ENCODE data around the gene CFAP100.

Gene CFAP100

DNA sequence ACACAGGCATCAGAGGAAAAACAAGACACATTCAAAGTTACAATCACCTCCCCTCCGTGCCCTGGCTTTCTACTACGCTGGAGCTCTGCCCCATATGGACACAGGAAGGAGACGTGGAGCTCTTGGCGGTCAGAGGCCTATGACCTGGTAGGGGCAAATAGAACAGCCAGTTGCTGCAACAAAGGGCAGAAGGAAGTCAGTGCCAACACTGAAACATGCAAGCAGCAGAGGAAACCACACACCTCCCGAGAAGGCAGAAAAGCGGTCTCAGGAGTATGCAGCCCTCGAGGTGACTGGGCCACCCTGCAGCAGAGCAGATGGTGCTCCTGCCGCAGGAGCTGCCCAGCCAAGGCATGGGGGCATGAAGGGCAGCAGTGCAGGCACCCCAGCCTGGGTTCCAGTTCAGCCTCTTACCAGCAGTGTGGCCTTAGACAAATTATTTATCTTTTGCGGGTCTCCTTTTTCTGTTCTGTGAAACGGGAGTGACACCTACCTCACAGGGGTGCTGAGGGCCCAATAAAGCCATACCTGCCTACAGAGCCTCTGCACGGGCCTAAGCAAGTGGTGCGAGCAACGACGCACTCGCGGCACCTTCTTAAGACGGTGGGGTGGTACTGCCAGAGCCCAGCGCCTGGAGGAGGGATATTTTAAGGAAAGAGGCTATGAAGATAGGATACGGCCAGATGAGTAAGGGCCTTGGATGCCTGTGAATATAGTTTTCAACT, 72.3 kb downstream of the CFAP100 start:
- DNase-seq, result no peak

DNA sequence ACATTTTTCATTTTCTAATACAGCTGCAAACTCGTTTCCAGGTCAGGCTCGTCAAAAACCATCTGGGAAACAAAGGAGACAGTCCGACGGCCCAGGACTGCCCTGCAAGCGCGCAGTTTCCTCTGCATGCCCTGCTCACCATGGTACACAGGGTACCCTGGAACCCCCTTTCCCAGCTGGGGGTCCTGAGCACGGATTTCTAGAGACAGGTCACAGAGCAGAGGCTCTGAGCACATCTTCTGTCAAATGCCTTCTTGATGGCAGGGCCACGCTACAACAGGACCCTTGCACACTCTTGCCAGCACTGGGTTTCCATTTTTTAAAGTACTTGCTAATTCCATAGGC, 72.9 kb downstream of the CFAP100 start:
- no peak for DNase-seq

DNA sequence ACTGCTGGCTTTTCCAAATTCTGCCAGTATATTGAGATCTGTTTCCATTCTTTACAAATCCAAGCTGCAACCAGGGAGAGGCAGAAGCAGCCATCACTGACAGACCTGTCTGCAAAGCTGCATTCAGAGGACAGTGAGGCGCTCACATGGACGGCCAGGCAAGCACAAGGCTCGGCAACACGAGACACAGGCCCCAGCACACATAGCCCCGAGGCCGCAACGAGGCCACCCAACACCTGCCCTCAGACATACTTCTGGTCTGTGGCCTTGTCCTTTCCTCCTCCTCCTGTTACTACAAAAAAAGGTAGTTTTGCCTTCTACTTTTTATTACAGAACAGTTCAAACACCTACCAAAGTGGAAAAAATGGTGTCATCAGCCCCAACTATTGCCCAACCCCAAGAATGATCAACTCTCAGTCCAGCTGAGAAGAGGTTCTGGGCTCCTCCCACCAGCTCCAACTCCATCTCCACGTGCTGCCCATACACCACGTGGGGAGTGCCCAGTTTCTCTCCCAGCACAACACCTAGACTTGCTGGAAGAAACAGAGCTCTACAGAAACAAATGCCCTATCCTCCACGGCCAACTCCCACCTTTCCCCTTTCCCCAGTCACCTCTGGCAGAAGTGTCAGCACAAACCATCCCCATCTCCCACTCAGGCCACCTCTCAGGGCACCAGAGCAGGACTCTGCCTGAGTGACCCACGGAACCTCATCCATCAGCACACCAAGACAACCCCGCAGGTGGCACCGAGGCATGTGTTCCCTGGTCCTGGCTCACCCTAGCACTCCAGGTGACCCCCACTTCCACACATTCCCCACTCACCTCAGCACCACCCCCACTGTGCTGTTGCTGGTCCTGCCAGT, 73.6 kb downstream of the CFAP100 start:
- DNase-seq, result no peak

DNA sequence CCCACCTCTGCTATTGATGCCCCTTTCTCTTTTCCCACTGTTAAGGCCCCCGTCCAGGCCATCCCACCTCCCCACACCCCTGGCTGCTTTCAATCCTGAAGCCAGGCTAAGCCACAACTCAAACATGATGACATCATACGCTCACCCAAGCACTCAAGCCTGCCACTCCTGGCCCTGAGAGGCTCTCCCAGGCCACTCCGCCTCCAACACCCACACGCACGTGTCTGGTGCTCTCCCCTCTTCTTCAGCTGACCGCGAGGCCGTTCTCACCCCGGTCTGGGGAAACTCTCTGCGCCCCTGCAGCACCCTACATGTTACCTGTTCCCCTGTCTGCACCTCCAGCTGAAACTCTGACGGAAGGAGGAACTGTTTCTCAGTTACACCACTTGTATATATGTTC, 74.8 kb downstream of the CFAP100 start:
- DNase-seq, result no peak

DNA sequence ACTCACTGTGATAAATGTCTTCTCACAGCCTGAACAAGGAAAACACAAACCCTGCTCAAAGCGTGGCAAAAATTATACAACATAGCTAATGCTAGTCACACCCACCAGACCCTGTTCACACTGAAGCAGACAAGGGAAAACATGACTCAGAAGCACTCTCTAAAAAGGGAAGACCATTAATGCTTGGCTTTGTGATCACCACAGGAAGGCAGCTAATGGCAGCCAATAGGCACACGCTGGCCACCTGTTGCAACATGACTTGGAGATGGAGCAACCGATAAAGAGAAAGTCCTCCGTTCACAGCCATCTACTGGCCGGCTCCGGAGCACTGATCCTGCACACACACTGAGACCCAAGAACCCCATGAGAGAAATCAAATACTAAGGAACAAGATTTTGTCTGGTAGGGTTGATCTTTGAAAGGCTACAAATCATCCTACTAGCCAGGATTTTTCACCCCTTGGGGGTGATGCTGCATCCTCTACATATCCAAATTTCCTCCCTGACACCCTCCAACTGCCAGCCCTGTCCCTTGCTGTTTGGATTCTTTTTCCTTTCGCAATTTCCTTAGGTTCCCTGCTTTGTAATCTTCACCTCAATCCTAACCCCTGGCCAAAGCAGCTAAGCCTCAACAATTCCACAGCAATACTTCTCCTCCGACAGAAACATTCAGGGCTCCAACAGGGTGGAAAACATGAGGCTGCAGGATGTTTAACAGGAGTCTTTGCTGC, 77.7 kb downstream of the CFAP100 start:
- peak; percentile 56 for DNase-seq

DNA sequence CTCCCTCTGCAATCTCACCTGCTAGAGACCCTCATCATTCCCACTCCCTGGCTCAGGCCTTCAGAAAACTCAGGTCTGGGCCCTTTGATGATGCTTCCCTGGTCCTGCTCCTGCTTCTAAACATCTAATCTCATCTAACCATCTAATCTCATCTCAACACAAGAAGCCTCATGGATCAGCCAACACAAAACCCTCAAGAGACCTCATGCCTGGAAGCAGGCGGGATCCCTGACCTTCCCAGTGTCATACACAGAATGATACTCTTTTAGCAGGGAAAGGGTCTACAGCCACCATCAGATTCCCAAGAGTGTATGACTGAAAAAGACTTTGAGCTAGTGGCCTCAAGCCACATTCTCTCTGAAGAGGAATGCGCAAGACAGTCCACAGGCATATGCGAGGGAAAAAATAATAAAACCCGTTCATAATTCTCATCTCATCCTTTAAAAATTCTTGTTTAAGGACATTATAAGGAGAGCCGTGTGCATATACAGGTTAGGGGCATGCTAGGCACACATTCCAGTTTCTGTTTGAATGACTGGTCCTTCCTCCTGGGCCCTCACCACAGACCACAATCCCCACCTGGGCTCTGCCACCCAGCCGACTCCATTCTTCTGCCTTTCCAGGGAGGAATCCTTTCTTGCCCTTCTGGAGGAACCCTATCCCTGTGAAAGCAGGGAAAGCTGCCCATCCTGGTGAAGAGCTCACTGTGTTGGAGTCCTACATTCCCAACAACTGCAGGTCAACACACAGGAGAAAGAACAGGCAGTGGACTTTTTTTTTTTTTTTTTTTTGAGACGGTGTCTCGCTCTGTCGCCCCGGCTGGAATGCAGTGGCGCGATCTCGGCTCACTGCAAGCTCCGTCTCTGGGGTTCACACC, 78.8 kb downstream of the CFAP100 start:
- DNase-seq, result no peak

DNA sequence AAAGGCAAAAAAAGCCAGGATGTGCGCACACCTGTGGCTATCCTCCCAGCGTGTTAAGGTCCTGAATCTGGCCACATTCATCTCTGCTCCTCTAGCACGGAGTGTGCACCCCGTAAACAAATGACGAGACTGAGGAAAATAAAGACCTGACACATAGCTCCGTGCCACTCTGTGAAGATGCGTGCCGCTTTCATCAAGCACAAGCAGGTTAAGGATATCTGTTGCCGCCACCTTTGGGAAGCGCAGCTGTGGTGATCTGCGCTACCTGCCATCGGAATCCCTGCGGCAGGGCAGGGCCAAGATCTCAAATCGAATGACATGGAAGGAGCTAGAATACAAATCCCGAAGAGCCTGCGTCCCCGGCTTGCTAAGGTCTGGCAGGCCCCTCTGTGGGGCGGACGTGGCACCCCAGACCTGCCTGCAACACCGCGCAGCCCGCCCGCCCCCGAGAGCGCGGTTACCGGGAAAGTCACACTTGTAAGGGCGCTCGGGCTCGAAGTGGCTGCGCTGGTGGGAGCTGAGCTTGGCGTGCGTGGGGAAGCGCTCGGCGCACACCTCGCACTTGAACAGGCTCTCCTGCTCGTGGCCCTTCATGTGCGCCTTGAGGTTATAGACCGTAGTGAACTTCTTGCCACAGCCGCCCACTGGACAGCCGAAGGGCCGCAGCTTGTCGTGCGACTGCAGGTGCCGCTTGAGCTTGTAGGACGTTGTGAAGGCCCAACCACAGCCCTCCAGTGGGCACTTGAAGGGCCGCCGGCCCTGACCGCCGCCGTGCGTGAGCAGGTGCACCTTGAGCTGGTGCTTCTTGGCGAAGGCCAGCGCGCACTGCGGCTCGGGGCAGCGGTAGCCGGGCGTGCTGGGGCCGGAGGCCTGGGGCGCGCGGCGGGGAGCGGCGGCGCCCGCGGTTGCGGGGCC, 80.0 kb downstream of the CFAP100 start:
- DNase-seq, result no peak

DNA sequence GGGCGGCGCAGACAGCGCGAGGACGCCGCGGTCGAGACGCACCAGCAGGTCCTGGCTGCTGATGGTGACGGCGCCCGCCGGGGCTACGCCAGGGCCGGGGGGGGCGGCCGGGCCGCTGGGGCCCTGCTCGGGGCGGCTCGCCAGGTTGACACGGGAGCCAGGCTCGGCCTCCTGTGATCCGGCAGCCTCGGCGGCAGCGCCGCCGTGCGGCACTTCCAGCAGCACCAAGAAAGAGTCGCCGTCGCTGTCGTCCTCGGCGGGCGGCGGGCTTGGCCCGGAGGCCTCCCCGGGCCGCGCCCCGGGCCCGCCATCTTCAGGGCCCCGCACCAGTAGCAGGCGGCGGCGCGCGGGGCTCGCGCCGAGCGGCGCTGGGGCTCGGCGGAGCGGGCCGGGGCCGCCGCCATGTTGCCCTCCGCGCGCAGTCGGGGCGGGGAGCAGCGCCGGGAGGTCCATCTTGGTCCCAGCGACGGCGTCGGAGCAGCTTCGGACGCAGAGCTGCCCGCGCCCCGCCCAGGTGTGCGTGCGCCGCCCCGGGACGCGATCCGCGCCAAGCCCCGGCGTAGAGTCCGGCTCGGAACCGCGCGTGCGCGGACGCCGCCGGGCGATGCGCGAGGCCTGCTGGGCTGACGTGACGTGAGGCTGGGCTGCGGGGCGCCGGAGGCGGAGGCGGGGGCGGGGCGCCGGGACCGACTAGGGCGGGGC, 80.9 kb downstream of the CFAP100 start, which contains the start of gene ZXDC:
TSS of gene ZXDC (minus strand) at position 479 of the 702 bp plus-strand sequence. CDS start at position 453, 26 bp downstream.
- peak; percentile 95 for DNase-seq

DNA sequence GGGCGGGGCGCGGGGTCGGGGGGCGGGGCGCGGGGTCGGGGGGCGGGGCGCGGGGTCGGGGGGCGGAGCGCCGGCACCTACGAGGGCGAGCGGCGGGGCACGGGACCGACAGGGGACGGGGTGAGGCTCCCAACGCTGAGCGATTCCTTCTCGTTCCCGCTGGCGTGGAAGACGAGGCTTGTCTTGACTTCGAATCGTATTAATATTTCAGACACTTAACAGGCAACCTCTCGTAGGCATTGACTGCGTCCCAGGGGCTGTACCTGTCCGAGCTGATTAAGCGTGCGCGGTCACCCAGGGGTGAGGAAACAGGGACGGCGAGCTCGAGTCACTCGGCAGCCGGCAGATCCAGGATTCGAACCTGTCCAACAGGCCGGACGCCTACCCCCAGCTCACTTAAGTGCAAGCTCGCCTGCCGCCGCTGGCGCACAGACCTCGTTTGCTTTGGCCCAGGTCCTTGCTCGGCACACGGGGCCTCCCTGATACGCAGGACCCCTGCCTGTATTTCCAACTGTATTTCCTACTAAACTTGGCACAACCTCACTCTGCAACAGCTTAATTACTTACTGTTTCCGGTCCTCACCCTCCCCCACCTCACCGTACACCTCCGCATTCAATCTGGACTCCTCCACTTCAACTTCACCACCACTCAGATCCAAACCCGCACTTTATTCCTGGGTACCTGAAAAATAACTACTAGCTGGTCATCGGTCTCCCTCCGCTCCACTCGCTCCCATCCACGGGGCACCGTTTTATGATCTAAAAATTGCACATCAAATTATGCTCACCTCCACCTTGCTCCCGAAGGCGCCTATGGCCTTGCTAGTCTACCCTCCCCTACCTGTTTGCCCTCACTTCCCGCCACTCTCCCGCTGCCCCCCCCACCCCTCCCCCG, 81.7 kb downstream of the CFAP100 start:
- DNase-seq, result peak; percentile 67

DNA sequence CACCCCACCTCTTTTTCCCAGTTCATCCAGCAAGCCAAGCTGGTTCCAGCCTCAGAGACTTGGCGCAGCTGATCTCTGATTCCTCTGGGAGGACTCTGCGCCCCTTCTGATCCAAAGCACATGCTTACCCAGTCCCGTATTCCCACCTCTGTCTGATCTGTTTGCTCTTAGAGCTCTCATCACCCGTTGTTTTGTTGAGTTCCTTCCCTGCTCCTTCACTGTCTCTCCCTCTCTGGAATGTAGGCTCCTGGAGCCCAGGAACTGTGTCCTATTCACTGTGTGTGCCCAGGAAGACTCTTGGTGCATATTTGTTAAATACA, 82.3 kb downstream of the CFAP100 start:
- no peak for DNase-seq

DNA sequence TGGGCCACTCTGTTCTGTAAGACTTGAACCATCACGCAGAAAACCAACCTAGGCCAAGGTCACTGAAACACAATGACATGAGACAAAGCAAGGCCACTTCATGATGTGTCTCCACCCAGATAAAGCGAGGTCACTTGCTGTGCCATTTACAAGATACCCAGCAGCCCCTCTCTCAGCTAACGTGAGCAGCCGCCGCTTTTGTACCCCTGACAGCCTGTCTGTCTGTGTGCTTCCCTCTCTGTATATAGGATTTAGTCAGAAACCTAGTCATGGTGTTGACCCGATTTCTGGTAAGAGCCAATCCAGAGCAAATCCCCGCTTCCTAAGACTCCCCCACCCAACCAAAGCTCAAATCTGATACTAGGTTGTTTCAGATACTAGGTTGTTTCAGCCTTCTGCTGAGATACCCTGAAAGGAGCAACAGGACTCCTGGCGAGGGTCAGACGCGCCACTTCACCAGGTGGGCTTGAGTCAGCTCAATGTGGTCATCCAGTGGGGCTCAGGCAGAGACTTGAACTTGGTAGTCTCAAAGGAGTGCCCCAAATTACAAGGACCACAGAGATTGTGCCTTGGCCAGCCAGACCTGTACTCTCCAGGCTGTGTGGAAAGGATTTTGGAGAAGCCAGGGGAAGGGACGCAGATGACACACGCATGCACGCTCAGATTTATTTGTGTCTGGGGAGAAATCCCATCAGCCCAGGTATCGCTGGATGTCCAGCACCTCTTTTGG, 84.0 kb downstream of the CFAP100 start:
- DNase-seq, result no peak

DNA sequence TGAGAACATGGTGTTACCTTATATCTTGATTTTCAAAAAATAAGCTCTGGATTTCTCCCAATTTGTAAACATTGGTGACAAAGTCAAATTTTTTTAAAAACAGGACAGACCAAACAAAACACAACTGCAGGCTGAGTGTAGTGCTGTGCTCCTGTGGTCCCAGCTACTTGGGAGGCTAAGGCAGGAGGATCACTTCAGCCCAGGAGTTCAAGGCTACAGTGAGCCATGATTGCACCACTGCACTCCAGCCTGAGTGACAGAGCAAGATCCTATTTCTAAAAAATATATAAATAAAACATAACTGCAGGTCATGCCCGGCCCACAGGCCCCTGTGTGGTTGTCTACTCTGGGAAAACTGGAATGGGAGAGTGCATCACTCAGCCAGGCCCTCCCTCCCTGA, 84.9 kb downstream of the CFAP100 start:
- no peak for DNase-seq

DNA sequence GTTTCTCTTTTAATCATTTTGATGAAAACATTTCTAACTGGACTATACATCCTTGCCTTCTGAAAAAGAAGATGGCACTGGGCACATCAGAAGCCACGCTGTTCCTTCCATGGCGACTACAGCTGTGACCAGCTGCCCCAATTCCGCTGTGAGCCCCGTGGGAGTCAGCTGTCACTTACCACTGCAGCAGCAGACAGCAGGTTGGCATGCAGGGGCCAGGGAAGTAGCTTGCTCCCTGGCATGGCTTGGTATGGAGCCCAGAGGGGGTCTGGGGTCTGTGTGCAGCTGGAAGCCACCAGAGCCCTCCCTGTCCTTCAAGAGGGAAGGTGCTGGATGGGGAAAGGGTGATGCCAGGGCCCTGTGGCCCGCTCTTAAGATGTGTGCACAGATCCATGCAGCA, 85.5 kb downstream of the CFAP100 start:
- DNase-seq, result no peak

DNA sequence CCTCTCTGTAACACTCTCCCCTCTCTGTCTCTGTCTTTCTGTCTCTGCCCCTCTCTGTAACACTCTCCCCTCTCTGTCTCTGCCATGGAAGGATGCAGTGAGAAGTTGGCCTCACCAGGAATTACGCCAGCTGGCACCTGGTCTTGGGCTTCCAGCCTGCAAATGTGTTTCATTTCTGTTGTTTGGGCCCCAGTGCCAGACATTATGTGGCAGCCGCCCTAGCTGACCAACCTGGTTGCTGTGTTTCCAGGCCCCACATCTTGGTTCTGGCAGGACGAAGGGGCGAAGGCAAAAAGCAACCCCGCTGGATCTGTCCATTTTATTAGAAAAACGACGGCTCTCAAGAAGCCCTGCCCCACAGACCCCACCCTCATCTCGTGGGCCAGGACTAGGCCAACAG, 86.2 kb downstream of the CFAP100 start:
- DNase-seq, result no peak

DNA sequence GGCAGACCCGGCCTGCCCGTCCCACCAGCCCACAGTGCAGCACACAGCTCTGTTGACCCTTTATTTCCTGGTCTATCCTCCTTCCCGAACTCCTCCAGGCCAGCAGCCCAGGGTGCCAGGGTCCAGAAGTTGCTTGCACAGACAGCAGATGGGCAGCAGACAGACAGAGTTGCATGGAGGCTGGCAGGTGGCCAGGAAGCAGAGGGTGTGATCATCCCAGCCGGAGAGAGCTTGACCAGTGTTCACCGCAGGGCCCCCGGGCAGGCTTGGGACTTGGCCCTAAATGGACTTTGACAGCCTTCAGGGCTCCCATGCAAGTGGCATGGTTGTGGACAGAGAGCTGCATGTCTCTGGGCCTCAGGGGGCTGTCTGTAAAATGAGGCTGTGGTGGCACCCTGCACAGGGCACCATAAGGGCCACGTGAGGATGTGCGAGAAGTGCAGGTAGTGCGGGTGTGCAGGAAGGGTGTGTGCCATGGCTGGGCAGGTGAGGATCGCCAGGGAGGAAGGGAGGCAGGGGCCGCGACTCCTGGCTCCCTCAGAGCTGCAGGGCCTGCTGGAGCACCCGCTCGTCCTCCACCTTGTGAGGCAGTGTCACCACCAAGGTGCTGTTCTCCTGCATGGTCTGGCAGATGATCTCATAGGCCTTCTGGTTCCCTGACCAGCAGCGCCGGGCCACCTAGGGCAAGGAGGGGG, 87.2 kb downstream of the CFAP100 start:
- DNase-seq, result no peak

DNA sequence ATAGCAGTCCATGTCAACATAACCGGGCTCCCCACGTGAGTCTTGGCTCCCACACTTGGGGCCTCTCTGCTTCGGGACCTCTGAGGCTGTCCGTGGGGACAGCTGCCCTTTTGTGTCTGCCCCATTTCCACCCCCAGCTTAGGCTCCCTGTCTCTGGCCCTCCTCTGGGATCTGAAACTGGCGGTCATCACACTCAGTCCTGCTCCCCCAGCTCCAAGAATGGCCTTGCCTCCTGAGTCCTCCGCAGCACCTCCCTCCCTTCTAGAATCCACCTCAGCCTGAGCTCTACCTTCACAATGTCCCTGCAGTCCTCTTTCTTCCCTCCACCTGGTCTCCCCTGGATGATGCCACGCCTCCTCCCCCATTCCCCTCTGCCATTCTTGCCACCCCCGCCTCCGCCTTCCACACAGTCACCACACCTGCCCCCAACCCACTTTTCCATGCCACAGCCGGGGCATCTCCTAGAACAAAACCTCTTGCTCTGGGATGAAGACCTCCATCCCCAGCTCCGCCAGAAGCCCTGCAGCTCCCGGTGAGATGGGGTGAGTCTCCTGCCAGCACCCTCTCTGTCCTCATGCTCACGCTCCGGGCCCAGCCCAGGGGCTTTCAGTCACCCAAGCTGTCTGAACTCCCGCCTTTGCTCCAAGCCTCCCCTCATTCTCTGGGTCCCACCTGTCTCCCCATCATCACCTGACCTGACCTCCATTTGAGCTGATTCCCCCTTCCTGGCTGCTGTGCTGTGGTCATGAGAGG, 88.0 kb downstream of the CFAP100 start:
- DNase-seq, result no peak

DNA sequence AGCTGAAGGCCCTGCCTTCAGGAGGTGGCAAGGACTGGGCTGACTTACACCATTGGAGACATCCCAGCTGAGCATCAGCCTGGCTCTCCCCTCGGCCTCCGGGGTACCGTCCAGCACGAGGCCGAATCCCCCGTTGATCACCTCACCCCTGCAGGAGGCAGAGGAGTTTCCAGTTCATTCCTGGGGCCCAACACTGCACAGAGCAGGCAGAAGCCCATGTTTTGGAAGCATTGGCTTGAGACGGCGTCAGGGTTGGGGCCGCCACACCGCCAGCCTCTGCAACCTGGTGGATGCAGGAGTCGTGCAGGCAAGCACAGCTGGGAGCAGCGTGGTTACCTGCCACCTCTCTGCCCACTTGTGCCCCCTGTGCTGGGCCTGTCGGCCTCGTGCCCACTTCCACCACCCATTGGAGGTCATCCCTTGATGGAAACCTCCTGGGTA, 88.6 kb downstream of the CFAP100 start:
- DNase-seq, result no peak

DNA sequence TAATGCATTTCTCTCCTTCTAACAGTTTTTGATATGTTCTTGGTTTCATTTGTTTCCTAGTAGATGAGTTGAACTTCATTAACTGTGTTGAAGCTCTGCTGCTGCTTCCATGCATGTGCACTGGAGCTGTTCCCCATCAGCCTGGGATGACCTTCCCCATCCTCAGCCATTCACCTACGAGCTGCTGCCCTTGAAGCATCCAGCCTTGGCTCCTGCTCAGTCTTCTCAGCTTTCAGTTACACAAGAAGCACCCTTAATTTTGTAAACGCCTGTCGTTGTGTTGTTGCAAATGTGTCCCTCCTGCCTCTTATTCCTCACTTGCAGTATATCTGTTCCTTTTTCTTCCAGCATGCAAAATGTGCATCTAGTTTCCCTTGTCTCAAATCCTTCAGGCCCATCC, 89.4 kb downstream of the CFAP100 start:
- no peak for DNase-seq
